ENCODE measurements around the gene RAB9A. TPM values are rescaled to one million over a fixed set of nuclear protein-coding genes. Genes with fewer than 3 reads are reported as not detected.
A peak's percentile ranks its signal among the peaks of the same experiment; 100 is the strongest.

Gene RAB9A
- total RNA-seq, 1 donor from 2014 or later, result 17.6 TPM

GRCh38 chrX:13685126-13685763 is 3.7 kb upstream of the RAB9A start:
- no peak overlapping the region for H3K4me3 Mint-ChIP-seq (ENCODE audit: low read depth)
- peaks cover 3% of the 10 kb centered on the region for H3K4me1 Mint-ChIP-seq (ENCODE audit: low read depth)
- no peak for DNase-seq (ENCODE audit: low spot score, unreplicated experiment)
- H3K27me3 Mint-ChIP-seq, result peaks cover 3% of the 10 kb centered on the region
- H3K9me3 Mint-ChIP-seq (ENCODE audit: low read depth), result peaks cover 8% of the 10 kb centered on the region
- no peak overlapping the region for H3K27ac Mint-ChIP-seq
- TF ChIP-seq CTCF (IDR thresholded peaks at IDR 0.05; ENCODE audit: unreplicated experiment), result no peak
- H3K36me3 Mint-ChIP-seq (ENCODE audit: insufficient read depth), result peaks cover under 1% of the 10 kb centered on the region

GRCh38 chrX:13687203-13687602 is 1.7 kb upstream of the RAB9A start:
- H3K36me3 Mint-ChIP-seq (ENCODE audit: insufficient read depth), result peaks cover 2% of the 10 kb centered on the region
- H3K9me3 Mint-ChIP-seq (ENCODE audit: low read depth), result peaks cover 6% of the 10 kb centered on the region
- H3K4me3 Mint-ChIP-seq (ENCODE audit: low read depth), result no peak overlapping the region
- H3K27me3 Mint-ChIP-seq, result peaks cover 3% of the 10 kb centered on the region
- TF ChIP-seq CTCF (IDR thresholded peaks at IDR 0.05; ENCODE audit: unreplicated experiment), result no peak
- H3K4me1 Mint-ChIP-seq (ENCODE audit: low read depth), result peaks cover 10% of the 10 kb centered on the region
- DNase-seq (ENCODE audit: low spot score, unreplicated experiment), result no peak
- H3K27ac Mint-ChIP-seq, result no peak overlapping the region

- Mint-ChIP-seq H3K27me3 (peaks cover 3% of the 10 kb centered on the region), H3K27ac (peak overlapping the region; percentile 94), H3K4me3 (ENCODE audit: low read depth) (peak overlapping the region; percentile 89), H3K4me1 (ENCODE audit: low read depth) (peaks cover 19% of the 10 kb centered on the region), H3K36me3 (ENCODE audit: insufficient read depth) (peaks cover 3% of the 10 kb centered on the region), H3K9me3 (ENCODE audit: low read depth) (peaks cover 11% of the 10 kb centered on the region)
- no peak for TF ChIP-seq CTCF (IDR thresholded peaks at IDR 0.05; ENCODE audit: unreplicated experiment)
- DNase-seq (ENCODE audit: low spot score, unreplicated experiment), result no peak
Measured at GRCh38 chrX:13688384-13688957, 457 bp upstream of the RAB9A start.

- H3K27me3 Mint-ChIP-seq, result peaks cover 3% of the 10 kb centered on the region
- peak overlapping the region; percentile 96 for H3K27ac Mint-ChIP-seq
- no peak for DNase-seq (ENCODE audit: low spot score, unreplicated experiment)
- H3K4me1 Mint-ChIP-seq (ENCODE audit: low read depth), result peaks cover 22% of the 10 kb centered on the region
- TF ChIP-seq CTCF (IDR thresholded peaks at IDR 0.05; ENCODE audit: unreplicated experiment), result no peak
- peaks cover 11% of the 10 kb centered on the region for H3K9me3 Mint-ChIP-seq (ENCODE audit: low read depth)
- H3K4me3 Mint-ChIP-seq (ENCODE audit: low read depth), result peak overlapping the region; percentile 89
- peaks cover 3% of the 10 kb centered on the region for H3K36me3 Mint-ChIP-seq (ENCODE audit: insufficient read depth)
Measured at GRCh38 chrX:13689741-13690211, 848 bp downstream of the RAB9A start.

GRCh38 chrX:13690836-13691235 is 1.9 kb downstream of the RAB9A start:
- peaks cover 28% of the 10 kb centered on the region for H3K4me1 Mint-ChIP-seq (ENCODE audit: low read depth)
- peaks cover 5% of the 10 kb centered on the region for H3K36me3 Mint-ChIP-seq (ENCODE audit: insufficient read depth)
- peaks cover 18% of the 10 kb centered on the region for H3K9me3 Mint-ChIP-seq (ENCODE audit: low read depth)
- H3K27ac Mint-ChIP-seq, result no peak overlapping the region
- no peak for DNase-seq (ENCODE audit: low spot score, unreplicated experiment)
- H3K4me3 Mint-ChIP-seq (ENCODE audit: low read depth), result peak overlapping the region; percentile 89
- H3K27me3 Mint-ChIP-seq, result peaks cover 3% of the 10 kb centered on the region
- no peak for TF ChIP-seq CTCF (IDR thresholded peaks at IDR 0.05; ENCODE audit: unreplicated experiment)
